ENCODE results near the gene ZNF264.
"Not testable (repeated sequence)": the region's sequence is repeated elsewhere in the genome, so short reads cannot be mapped to it uniquely, and the experiment has no call there.

The ZNF264 gene

GRCh38 chr19:57227502-57227901 is 36.2 kb downstream of the ZNF264 start:
- TF ChIP-seq GATA1 (IDR thresholded peaks at IDR 0.05; ENCODE audit: low read depth, low read length) (no peak), POLR2A (IDR thresholded peaks at IDR 0.05; ENCODE audit: low read length) (no peak)
- DNase-seq = no peak

GRCh38 chr19:57231686-57232085 is 40.4 kb downstream of the ZNF264 start:
- no peak for DNase-seq
- TF ChIP-seq GATA1 (IDR thresholded peaks at IDR 0.05; ENCODE audit: low read depth, low read length) (no peak), POLR2A (IDR thresholded peaks at IDR 0.05; ENCODE audit: low read length) (no peak)

GRCh38 chr19:57233207-57233606 is 41.9 kb downstream of the ZNF264 start:
- no peak for DNase-seq
- TF ChIP-seq POLR2A (IDR thresholded peaks at IDR 0.05; ENCODE audit: low read length) (no peak), GATA1 (IDR thresholded peaks at IDR 0.05; ENCODE audit: low read depth, low read length) (no peak)

- TF ChIP-seq POLR2A (IDR thresholded peaks at IDR 0.05; ENCODE audit: low read length) = no peak
- DNase-seq = no peak
Measured at GRCh38 chr19:57239982-57240310, 48.6 kb downstream of the ZNF264 start.

- DNase-seq = peak; percentile 94 to 96
- no peak for TF ChIP-seq GATA1 (IDR thresholded peaks at IDR 0.05; ENCODE audit: low read depth, low read length)
- TF ChIP-seq POLR2A (IDR thresholded peaks at IDR 0.05; ENCODE audit: low read length) = peak; percentile 85
Measured at GRCh38 chr19:57240311-57241090, 49.2 kb downstream of the ZNF264 start, which contains the start of gene ZNF805. TSS of gene ZNF805 (plus strand) at chr19:57240632. CDS start at chr19:57240892, 260 bp downstream.

GRCh38 chr19:57241176-57241575 is 49.9 kb downstream of the ZNF264 start:
- TF ChIP-seq POLR2A (IDR thresholded peaks at IDR 0.05; ENCODE audit: low read length) (no peak), GATA1 (IDR thresholded peaks at IDR 0.05; ENCODE audit: low read depth, low read length) (no peak)
- DNase-seq = peak; percentile 62 to 72

GRCh38 chr19:57242821-57243220 is 51.5 kb downstream of the ZNF264 start:
- TF ChIP-seq POLR2A (IDR thresholded peaks at IDR 0.05; ENCODE audit: low read length) (no peak), GATA1 (IDR thresholded peaks at IDR 0.05; ENCODE audit: low read depth, low read length) (no peak)
- no peak for DNase-seq

GRCh38 chr19:57244513-57244912 is 53.2 kb downstream of the ZNF264 start:
- no peak for DNase-seq
- TF ChIP-seq GATA1 (IDR thresholded peaks at IDR 0.05; ENCODE audit: low read depth, low read length) (no peak), POLR2A (IDR thresholded peaks at IDR 0.05; ENCODE audit: low read length) (no peak)

GRCh38 chr19:57245066-57245465 is 53.8 kb downstream of the ZNF264 start:
- TF ChIP-seq GATA1 (IDR thresholded peaks at IDR 0.05; ENCODE audit: low read depth, low read length) (no peak), POLR2A (IDR thresholded peaks at IDR 0.05; ENCODE audit: low read length) (no peak)
- DNase-seq = no peak

GRCh38 chr19:57245959-57246358 is 54.7 kb downstream of the ZNF264 start:
- TF ChIP-seq POLR2A (IDR thresholded peaks at IDR 0.05; ENCODE audit: low read length) = no peak
- no peak for TF ChIP-seq GATA1 (IDR thresholded peaks at IDR 0.05; ENCODE audit: low read depth, low read length)
- DNase-seq = no peak

GRCh38 chr19:57248646-57249045 is 57.3 kb downstream of the ZNF264 start:
- TF ChIP-seq GATA1 (IDR thresholded peaks at IDR 0.05; ENCODE audit: low read depth, low read length) (no peak), POLR2A (IDR thresholded peaks at IDR 0.05; ENCODE audit: low read length) (no peak)
- no peak for DNase-seq

GRCh38 chr19:57249329-57249728 is 58.0 kb downstream of the ZNF264 start:
- TF ChIP-seq GATA1 (IDR thresholded peaks at IDR 0.05; ENCODE audit: low read depth, low read length) (no peak), POLR2A (IDR thresholded peaks at IDR 0.05; ENCODE audit: low read length) (no peak)
- no peak for DNase-seq

GRCh38 chr19:57253767-57254166 is 62.5 kb downstream of the ZNF264 start:
- DNase-seq = not testable (repeated sequence)

GRCh38 chr19:57262044-57262443 is 70.7 kb downstream of the ZNF264 start:
- DNase-seq = no peak

GRCh38 chr19:57263244-57263741 is 72.0 kb downstream of the ZNF264 start:
- peak; percentile 76 to 84 for DNase-seq
- no peak for TF ChIP-seq POLR2A (IDR thresholded peaks at IDR 0.05; ENCODE audit: low read length)
- peak; percentile 17 for TF ChIP-seq GATA1 (IDR thresholded peaks at IDR 0.05; ENCODE audit: low read depth, low read length)

More at GRCh38 chr19:57262044-57262443, 70.7 kb downstream of the ZNF264 start:
- TF ChIP-seq GATA1 (IDR thresholded peaks at IDR 0.05; ENCODE audit: low read depth, low read length) (no peak), POLR2A (IDR thresholded peaks at IDR 0.05; ENCODE audit: low read length) (no peak)
